Panc1 (cell line): Measurements from ENCODE around the gene SPEG. TPM values are rescaled to one million over a fixed set of nuclear protein-coding genes. Genes with fewer than 3 reads are reported as not detected.

Source experiments
- ATAC-seq: fragments of 200-7000 bp; cut with Tn5 transposase; 2 replicates; pipeline ENCODE4 v1.9.1; 2020; ENCODE audit warnings: mild to moderate bottlenecking, moderate library complexity
- BruUV-seq: library from RNA; stranded (reverse); fragments of 400-500 nt; replicated peaks from 2 replicates; lab custom pipeline; 2021; lab: Mats Ljungman, UMichigan
- CTCF ChIA-PET: fragments of 300-600 bp; sonication (Branson Sonifier 250); formaldehyde crosslinking; loops from one replicate; lab custom pipeline; 2022; ENCODE audit warnings: antibody characterized with exemption; lab: Charles Lee
- POLR2A ChIA-PET: fragments of 300-600 bp; sonication (Branson Sonifier 250); formaldehyde crosslinking; loops from one replicate; lab custom pipeline; 2022; ENCODE audit warnings: antibody characterized with exemption; lab: Charles Lee
- DNase-seq: peaks from one replicate; pipeline ENCODE4 v3.0.0-alpha.2; 2010; ENCODE audit warnings: low read depth, low spot score
- H3K27ac ChIP-seq: 2 replicates; pipeline ENCODE4 v1.5.1; 2011; ENCODE audit warnings: mild to moderate bottlenecking, low read length, inconsistent platforms
- H3K27me3 ChIP-seq: fragments of 200-500 bp; sonication (Bioruptor generic); 2 replicates; pipeline ENCODE4 v1.6.0; 2014; ENCODE audit warnings: low read length, inconsistent platforms; ENCODE audit not compliant: control insufficient read depth, insufficient read depth
- H3K36me3 ChIP-seq: fragments of 200-500 bp; sonication (Bioruptor generic); 2 replicates; pipeline ENCODE4 v1.5.1; 2014; ENCODE audit warnings: inconsistent platforms, mild to moderate bottlenecking, low read length, moderate library complexity; ENCODE audit not compliant: control insufficient read depth, insufficient read depth
- H3K4me1 ChIP-seq: 2 replicates; pipeline ENCODE4 v1.5.1; 2011; ENCODE audit warnings: inconsistent platforms, mild to moderate bottlenecking, low read length, moderate library complexity; ENCODE audit not compliant: control insufficient read depth, insufficient read depth
- H3K4me3 ChIP-seq, 2 experiments: 2 replicates each; pipeline ENCODE4 v1.5.1; 2011 to 2012; ENCODE audit warnings: low read depth in 2 of 2, low read length in 2 of 2, mild to moderate bottlenecking in 2 of 2, inconsistent platforms in 1 of 2, moderate library complexity in 1 of 2
- H3K9me3 ChIP-seq: fragments of 200-500 bp; sonication (Bioruptor generic); 2 replicates; pipeline ENCODE4 v1.5.1; 2014; ENCODE audit warnings: low read depth, mild to moderate bottlenecking, inconsistent platforms, low read length, moderate library complexity; ENCODE audit not compliant: control insufficient read depth, insufficient read depth
- POLR2AphosphoS5 ChIP-seq: IDR thresholded peaks from 2 replicates; pipeline ENCODE4 v1.6.1; 2012; ENCODE audit warnings: mild to moderate bottlenecking, low read depth, low read length, moderate library complexity
- SIN3A ChIP-seq: IDR thresholded peaks from 2 replicates; pipeline ENCODE4 v1.6.1; 2012; ENCODE audit warnings: low read depth, mild to moderate bottlenecking, low read length, moderate library complexity, borderline replicate concordance; ENCODE audit not compliant: insufficient read depth
- TCF7L2 ChIP-seq: IDR thresholded peaks from 2 replicates; pipeline ENCODE4 v1.6.1; 2011; ENCODE audit warnings: mild to moderate bottlenecking, low read depth, low read length, inconsistent platforms
- in situ Hi-C: cut with HindIII; loops from 2 replicates; pipeline ENCODE4 v1.10.0; 2016; ENCODE audit warnings: low sequenced_read_pairs, low pct_unique_long_range_greater_than_20kb
- intact Hi-C: fragments of 100-400 bp; cut with micrococcal nuclease; formaldehyde crosslinking; loops from one replicate; pipeline ENCODE4 v1.10.0; 2022; ENCODE audit not compliant: unreplicated experiment
- total RNA-seq: library from RNA; stranded (reverse); gene quantifications from one replicate; pipeline ENCODE4 v1.2.1, GENCODE V29; 2021; ENCODE audit not compliant: unreplicated experiment
- TF ChIP-seq, protein P1 (sequence below): fragments of 450-650 bp; IDR thresholded peaks from 2 replicates; pipeline ENCODE4 v1.5.1; 2017; ENCODE audit warnings: mild to moderate bottlenecking
- TF ChIP-seq, protein P2 (sequence below), 2 experiments: IDR thresholded peaks; 2 replicates each; pipeline ENCODE4 v1.6.1; 2011 to 2012; ENCODE audit warnings: low read depth in 2 of 2, control low read depth in 1 of 2, low read length in 1 of 2, mild to moderate bottlenecking in 1 of 2, moderate library complexity in 1 of 2; ENCODE audit not compliant: insufficient read depth in 1 of 2

SPEG gene
- total RNA-seq, 1 experiment from 2014 or later = 3.4 TPM

DNA sequence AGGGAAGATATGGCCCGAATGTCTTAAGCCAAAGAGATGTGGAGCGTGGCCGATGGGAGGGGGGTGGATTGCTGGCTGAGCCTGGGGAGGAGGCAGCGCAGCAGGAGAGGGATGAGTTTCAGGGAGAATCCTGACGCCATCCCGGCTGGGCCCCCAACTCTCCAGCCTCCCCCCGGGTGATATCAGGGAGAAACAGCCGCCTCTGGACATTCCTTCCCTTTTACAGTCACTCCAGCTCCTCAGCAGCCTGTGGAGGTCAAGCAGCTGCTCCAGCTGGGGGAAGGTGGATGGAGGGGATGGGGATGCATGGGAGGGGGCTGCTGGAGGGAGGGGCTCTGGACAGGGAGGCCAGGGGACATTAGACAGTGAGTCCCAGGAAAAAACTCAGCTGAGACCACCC, 26.0 kb upstream of the SPEG start:
- CTCF ChIA-PET = interaction anchor here (0.6 kb wide), 1 partner anchor 121 kb away, joined by 3 read pairs; no protein-coding TSS in a partner anchor
- Histone ChIP-seq H3K36me3 (no peaks in the 10 kb centered on the region), H3K4me3 (no peak overlapping the region), H3K27me3 (no peaks in the 10 kb centered on the region), H3K9me3 (no peaks in the 10 kb centered on the region), H3K27ac (no peak overlapping the region), H3K4me1 (no peaks in the 10 kb centered on the region)
- POLR2A ChIA-PET = no interaction called here
- in situ Hi-C loops = no loop called here
- no TSS peak for BruUV-seq
- ATAC-seq (no peak), DNase-seq (no peak)
- no peak for TF ChIP-seq TCF7L2
- intact Hi-C loops = no loop called here

DNA sequence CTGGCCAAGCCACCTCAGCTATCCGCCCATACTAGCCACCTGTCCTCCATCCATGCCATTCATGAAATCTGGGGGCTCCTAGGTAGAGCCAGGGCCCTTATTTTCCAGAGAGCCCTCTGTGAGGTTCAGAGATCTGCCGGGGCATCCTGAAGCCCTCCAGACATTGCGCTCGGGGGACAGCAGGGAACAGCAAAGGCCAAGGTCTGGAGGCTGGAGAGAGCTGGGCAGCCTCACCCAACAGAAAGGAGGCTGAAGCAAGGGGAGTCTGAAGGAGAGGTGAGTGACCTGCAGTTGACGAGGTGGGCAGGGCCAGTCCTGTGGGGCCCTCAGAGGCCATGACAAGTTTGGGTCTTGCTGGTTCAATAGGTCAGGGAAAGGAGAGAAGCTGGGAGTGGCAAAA, 25.0 kb upstream of the SPEG start:
- no peak overlapping the region for H3K27ac ChIP-seq
- H3K27me3 ChIP-seq = no peaks in the 10 kb centered on the region
- in situ Hi-C loops = no loop called here
- intact Hi-C loops = no loop called here
- ChIA-PET POLR2A (no interaction called here), CTCF (no interaction called here)
- no peak for TF ChIP-seq TCF7L2
- TF ChIP-seq POLR2AphosphoS5 = no peak
- TF ChIP-seq, protein P1, sequence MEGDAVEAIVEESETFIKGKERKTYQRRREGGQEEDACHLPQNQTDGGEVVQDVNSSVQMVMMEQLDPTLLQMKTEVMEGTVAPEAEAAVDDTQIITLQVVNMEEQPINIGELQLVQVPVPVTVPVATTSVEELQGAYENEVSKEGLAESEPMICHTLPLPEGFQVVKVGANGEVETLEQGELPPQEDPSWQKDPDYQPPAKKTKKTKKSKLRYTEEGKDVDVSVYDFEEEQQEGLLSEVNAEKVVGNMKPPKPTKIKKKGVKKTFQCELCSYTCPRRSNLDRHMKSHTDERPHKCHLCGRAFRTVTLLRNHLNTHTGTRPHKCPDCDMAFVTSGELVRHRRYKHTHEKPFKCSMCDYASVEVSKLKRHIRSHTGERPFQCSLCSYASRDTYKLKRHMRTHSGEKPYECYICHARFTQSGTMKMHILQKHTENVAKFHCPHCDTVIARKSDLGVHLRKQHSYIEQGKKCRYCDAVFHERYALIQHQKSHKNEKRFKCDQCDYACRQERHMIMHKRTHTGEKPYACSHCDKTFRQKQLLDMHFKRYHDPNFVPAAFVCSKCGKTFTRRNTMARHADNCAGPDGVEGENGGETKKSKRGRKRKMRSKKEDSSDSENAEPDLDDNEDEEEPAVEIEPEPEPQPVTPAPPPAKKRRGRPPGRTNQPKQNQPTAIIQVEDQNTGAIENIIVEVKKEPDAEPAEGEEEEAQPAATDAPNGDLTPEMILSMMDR = no peak
- TF ChIP-seq, protein P2, sequence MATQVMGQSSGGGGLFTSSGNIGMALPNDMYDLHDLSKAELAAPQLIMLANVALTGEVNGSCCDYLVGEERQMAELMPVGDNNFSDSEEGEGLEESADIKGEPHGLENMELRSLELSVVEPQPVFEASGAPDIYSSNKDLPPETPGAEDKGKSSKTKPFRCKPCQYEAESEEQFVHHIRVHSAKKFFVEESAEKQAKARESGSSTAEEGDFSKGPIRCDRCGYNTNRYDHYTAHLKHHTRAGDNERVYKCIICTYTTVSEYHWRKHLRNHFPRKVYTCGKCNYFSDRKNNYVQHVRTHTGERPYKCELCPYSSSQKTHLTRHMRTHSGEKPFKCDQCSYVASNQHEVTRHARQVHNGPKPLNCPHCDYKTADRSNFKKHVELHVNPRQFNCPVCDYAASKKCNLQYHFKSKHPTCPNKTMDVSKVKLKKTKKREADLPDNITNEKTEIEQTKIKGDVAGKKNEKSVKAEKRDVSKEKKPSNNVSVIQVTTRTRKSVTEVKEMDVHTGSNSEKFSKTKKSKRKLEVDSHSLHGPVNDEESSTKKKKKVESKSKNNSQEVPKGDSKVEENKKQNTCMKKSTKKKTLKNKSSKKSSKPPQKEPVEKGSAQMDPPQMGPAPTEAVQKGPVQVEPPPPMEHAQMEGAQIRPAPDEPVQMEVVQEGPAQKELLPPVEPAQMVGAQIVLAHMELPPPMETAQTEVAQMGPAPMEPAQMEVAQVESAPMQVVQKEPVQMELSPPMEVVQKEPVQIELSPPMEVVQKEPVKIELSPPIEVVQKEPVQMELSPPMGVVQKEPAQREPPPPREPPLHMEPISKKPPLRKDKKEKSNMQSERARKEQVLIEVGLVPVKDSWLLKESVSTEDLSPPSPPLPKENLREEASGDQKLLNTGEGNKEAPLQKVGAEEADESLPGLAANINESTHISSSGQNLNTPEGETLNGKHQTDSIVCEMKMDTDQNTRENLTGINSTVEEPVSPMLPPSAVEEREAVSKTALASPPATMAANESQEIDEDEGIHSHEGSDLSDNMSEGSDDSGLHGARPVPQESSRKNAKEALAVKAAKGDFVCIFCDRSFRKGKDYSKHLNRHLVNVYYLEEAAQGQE (IDR thresholded peaks at IDR 0.05; ENCODE audit: insufficient read depth in 1 of 2, low read depth in 2 of 2, low read length in 1 of 2) = no peak
- no peak for TF ChIP-seq SIN3A
- H3K4me1 ChIP-seq = no peaks in the 10 kb centered on the region
- no TSS peak for BruUV-seq
- H3K4me3 ChIP-seq = no peak overlapping the region
- H3K36me3 ChIP-seq = no peaks in the 10 kb centered on the region
- DNase-seq = no peak
- ATAC-seq = no peak
- no peaks in the 10 kb centered on the region for H3K9me3 ChIP-seq

DNA sequence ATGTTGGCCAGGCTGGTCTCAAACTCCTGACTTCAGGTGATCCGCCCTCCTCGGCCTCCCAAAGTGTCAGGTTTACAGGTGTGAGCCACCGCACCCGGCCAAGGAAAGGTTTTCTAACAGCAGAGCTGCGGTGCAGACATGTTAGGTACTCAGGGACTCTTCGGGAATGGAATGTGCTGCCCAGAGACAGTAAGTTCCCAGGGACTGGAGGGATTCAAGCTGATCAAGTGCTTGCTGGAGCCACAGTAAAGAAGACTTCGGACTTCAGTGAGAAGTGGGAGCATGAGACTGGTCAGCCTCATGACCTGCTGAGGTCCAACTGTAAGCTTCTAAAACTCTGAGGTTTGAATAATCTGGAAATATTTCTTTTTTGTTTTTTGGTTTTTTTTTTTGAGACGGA, 24.3 kb upstream of the SPEG start:
- in situ Hi-C loops (no loop called here), intact Hi-C loops (no loop called here)
- DNase-seq (no peak), ATAC-seq (no peak)
- ChIA-PET POLR2A (no interaction called here), CTCF (no interaction called here)
- Histone ChIP-seq H3K9me3 (no peaks in the 10 kb centered on the region), H3K36me3 (no peaks in the 10 kb centered on the region), H3K27ac (no peak overlapping the region), H3K4me1 (no peaks in the 10 kb centered on the region), H3K4me3 (no peak overlapping the region), H3K27me3 (no peaks in the 10 kb centered on the region)
- TF ChIP-seq, protein P1 = no peak
- no TSS peak for BruUV-seq
